Esophagus muscularis mucosa (tissue), 4 donors: ENCODE data around the gene RTP2. TPM values are rescaled to one million over a fixed set of nuclear protein-coding genes. Genes with fewer than 3 reads are reported as not detected.

ENCODE experiments used
- DNase-seq: peaks from one replicate; pipeline ENCODE4 v3.0.0-alpha.2; 2017; ENCODE audit errors: extremely low spot score
- H3K27ac ChIP-seq, 4 donors: fragments of 200-600 bp; sonication (generic); replicated peaks in 1 of 4; 1 replicate in 3 of 4; 2 replicates in 1 of 4; pipeline ENCODE4 v1.5.1; 2016 to 2019; ENCODE audit warnings: mild to moderate bottlenecking in 1 of 4
- H3K27me3 ChIP-seq, 4 donors: fragments of 200-600 bp; sonication (generic); one replicate each; pipeline versions ENCODE4 v1.5.1 to v1.6.0; 2016 to 2019
- H3K36me3 ChIP-seq, 4 donors: fragments of 200-600 bp; sonication (generic); one replicate each; pipeline ENCODE4 v1.5.1; 2016 to 2019
- H3K4me1 ChIP-seq, 4 donors: fragments of 200-600 bp; sonication (generic); one replicate each; pipeline ENCODE4 v1.5.1; 2016 to 2019
- H3K4me3 ChIP-seq, 4 donors: fragments of 200-600 bp; sonication (generic); 1 replicate in 2 of 4; 2 replicates in 2 of 4; pipeline ENCODE4 v1.5.1; 2016 to 2019; ENCODE audit warnings: mild to moderate bottlenecking in 4 of 4, moderate library complexity in 1 of 4
- H3K9me3 ChIP-seq, 4 donors: fragments of 200-600 bp; sonication (generic); 1 replicate in 3 of 4; 2 replicates in 1 of 4; pipeline ENCODE4 v1.5.1; 2016 to 2019
- CTCF ChIP-seq, 3 experiments: fragments of 200-600 bp in 2 of 3; fragments of 450-650 bp in 1 of 3; sonication (generic) in 2 of 3; IDR thresholded peaks; one replicate each; pipeline ENCODE4 v1.5.1; 2017 to 2019; ENCODE audit warnings: antibody characterized with exemption in 3 of 3, mild to moderate bottlenecking in 2 of 3, moderate library complexity in 1 of 3
- EP300 ChIP-seq: sonication (generic); formaldehyde crosslinking; IDR thresholded peaks from one replicate; pipeline ENCODE4 v1.6.1; 2017; ENCODE audit warnings: antibody characterized with exemption
- POLR2A ChIP-seq: fragments of 450-650 bp; IDR thresholded peaks from one replicate; pipeline ENCODE4 v1.6.1; 2017; ENCODE audit warnings: antibody characterized with exemption, moderate library complexity, mild to moderate bottlenecking, low read depth
- POLR2AphosphoS5 ChIP-seq, 2 donors: sonication (generic); formaldehyde crosslinking; IDR thresholded peaks; one replicate each; pipeline ENCODE4 v1.6.1; 2017; ENCODE audit warnings: antibody characterized with exemption in 2 of 2
- WGBS: methylation state at CpG from one replicate; pipeline ENCODE4 v1.1.5; 2018; 5-methylcytosine and 5-hydroxymethylcytosine counted together
- intact Hi-C: fragments of 100-400 bp; cut with DNase I; formaldehyde crosslinking; loops from one replicate; pipeline ENCODE4 v1.15.1; 2023
- total RNA-seq, 4 donors: library from RNA; depleted of rRNA; stranded (reverse); fragments of >200 nt; gene quantifications; one replicate each; pipeline versions ENCODE4 v1.1.0 to v1.2.1, GENCODE V29; 2016

The RTP2 gene
- total RNA-seq, 4 donors from 2014 or later, result not detected

GRCh38 chr3:187725653-187726370 lies 23.5 kb upstream of the RTP2 start:
- TF ChIP-seq POLR2AphosphoS5 (IDR thresholded peaks at IDR 0.05) (peak in 1 of 2 donors; percentile 8), CTCF (IDR thresholded peaks at IDR 0.05) (no peak)
- no peaks in the 10 kb centered on the region for H3K9me3 ChIP-seq
- no peak for DNase-seq
- no peaks in the 10 kb centered on the region for H3K27me3 ChIP-seq
- 88% methylated on average over 7 of the region's 7 CpGs for WGBS
- intact Hi-C loops, result no loop called here
- H3K4me3 ChIP-seq, result no peak overlapping the region
- peak overlapping the region in 1 of 4 donors; percentile 11 for H3K27ac ChIP-seq
- peaks cover 95 to 100% (median 99%) of the 10 kb centered on the region in 4 donors for H3K36me3 ChIP-seq
- H3K4me1 ChIP-seq, result peaks cover under 1 to 5% (median 3%) of the 10 kb centered on the region in 4 donors

GRCh38 chr3:187725224-187725623 lies 22.9 kb upstream of the RTP2 start:
- H3K9me3 ChIP-seq, result no peaks in the 10 kb centered on the region
- H3K36me3 ChIP-seq, result peaks cover 90 to 100% (median 98%) of the 10 kb centered on the region in 4 donors
- DNase-seq, result no peak
- peak overlapping the region in 1 of 4 donors; percentile 11 for H3K27ac ChIP-seq
- intact Hi-C loops, result no loop called here
- H3K27me3 ChIP-seq, result no peaks in the 10 kb centered on the region
- H3K4me3 ChIP-seq, result no peak overlapping the region
- H3K4me1 ChIP-seq, result peaks cover 0 to 10% (median 8%) of the 10 kb centered on the region in 4 donors
- no peak for TF ChIP-seq POLR2AphosphoS5 (IDR thresholded peaks at IDR 0.05)
- TF ChIP-seq POLR2A, result no peak
- TF ChIP-seq CTCF (IDR thresholded peaks at IDR 0.05), result no peak
- no peak for TF ChIP-seq EP300
- 98% methylated on average over 22 of the region's 22 CpGs for WGBS

- WGBS, result 92% methylated on average over 10 of the region's 10 CpGs
- no peak for DNase-seq
- Histone ChIP-seq H3K27me3 (no peaks in the 10 kb centered on the region), H3K27ac (no peak overlapping the region), H3K9me3 (no peaks in the 10 kb centered on the region), H3K4me1 (peaks cover 0 to 19% (median 14%) of the 10 kb centered on the region in 4 donors), H3K4me3 (no peak overlapping the region), H3K36me3 (peaks cover 60 to 70% (median 68%) of the 10 kb centered on the region in 4 donors)
- intact Hi-C loops, result no loop called here
- TF ChIP-seq POLR2AphosphoS5 (IDR thresholded peaks at IDR 0.05) (no peak), CTCF (IDR thresholded peaks at IDR 0.05) (peak in 1 of 3 experiments; percentile 9)
Observed at GRCh38 chr3:187722206-187722612, 19.9 kb upstream of the RTP2 start.

GRCh38 chr3:187721055-187721454 lies 18.7 kb upstream of the RTP2 start:
- no peak overlapping the region for H3K4me3 ChIP-seq
- WGBS, result 84% methylated on average over 8 of the region's 8 CpGs

More at GRCh38 chr3:187721055-187721454, 18.7 kb upstream of the RTP2 start:
- no peak for TF ChIP-seq CTCF (IDR thresholded peaks at IDR 0.05)
- TF ChIP-seq EP300, result no peak
- Histone ChIP-seq H3K4me1 (peaks cover 0 to 19% (median 14%) of the 10 kb centered on the region in 4 donors), H3K36me3 (peaks cover 50 to 58% (median 56%) of the 10 kb centered on the region in 4 donors), H3K27ac (no peak overlapping the region), H3K9me3 (no peaks in the 10 kb centered on the region), H3K27me3 (no peaks in the 10 kb centered on the region)
- no peak for DNase-seq
- intact Hi-C loops, result no loop called here
